Spleen (tissue), 7 donors: ENCODE results near the gene UST.

Experiments used
- POLR2A ChIP-seq, 3 donors: fragments of 450-650 bp; IDR thresholded peaks; one replicate each; pipeline ENCODE4 v1.5.1; 2017; ENCODE audit warnings: antibody characterized with exemption in 3 of 3, mild to moderate bottlenecking in 1 of 3
- POLR2AphosphoS5 ChIP-seq, 3 donors: sonication (generic); formaldehyde crosslinking; IDR thresholded peaks; one replicate each; pipeline ENCODE4 v1.5.1; 2017; ENCODE audit warnings: antibody characterized with exemption in 3 of 3
- TF ChIP-seq, protein P1 (sequence below), 11 experiments: fragments of 200-600 bp in 7 of 11; fragments of 450-650 bp in 4 of 11; sonication (generic) in 4 of 11; IDR thresholded peaks in 8 of 11; conservative IDR thresholded peaks in 3 of 11; 1 replicate in 7 of 11; 2 replicates in 4 of 11; pipeline versions ENCODE4 v1.4.0 to v1.8.0; 2016 to 2021; ENCODE audit warnings: antibody characterized with exemption in 11 of 11, inconsistent platforms in 4 of 11, mild to moderate bottlenecking in 1 of 11
- donor health status: DM: no; HTN: no; CAD: no; lungs with moderate emphysema.
- donor health status: DM: no; HTN: no; CAD: no.
- donor health status: DM: no; HTN: no; CAD: no.

DNA sequence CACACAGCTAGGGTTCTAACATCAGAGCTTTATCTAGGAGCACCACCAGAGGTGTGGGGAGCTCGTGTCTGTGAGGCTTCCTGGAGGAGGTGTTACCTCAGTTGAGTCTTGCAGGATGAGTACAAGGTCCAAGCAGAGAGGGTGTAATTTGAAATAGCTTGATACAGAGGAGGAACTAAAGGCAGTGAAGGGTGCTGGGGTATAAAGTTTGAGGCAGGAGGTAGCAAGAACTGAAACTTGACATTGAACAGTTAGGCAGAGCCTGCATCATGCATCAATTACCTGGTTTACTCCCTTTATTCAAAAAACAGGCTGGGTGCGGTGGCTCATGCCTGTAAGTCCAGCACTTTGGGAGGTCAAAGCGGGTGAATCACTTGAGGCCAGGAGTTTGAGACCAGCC is 241.2 kb downstream of the UST start:
- TF ChIP-seq, protein P1, sequence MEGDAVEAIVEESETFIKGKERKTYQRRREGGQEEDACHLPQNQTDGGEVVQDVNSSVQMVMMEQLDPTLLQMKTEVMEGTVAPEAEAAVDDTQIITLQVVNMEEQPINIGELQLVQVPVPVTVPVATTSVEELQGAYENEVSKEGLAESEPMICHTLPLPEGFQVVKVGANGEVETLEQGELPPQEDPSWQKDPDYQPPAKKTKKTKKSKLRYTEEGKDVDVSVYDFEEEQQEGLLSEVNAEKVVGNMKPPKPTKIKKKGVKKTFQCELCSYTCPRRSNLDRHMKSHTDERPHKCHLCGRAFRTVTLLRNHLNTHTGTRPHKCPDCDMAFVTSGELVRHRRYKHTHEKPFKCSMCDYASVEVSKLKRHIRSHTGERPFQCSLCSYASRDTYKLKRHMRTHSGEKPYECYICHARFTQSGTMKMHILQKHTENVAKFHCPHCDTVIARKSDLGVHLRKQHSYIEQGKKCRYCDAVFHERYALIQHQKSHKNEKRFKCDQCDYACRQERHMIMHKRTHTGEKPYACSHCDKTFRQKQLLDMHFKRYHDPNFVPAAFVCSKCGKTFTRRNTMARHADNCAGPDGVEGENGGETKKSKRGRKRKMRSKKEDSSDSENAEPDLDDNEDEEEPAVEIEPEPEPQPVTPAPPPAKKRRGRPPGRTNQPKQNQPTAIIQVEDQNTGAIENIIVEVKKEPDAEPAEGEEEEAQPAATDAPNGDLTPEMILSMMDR (IDR thresholded peaks at IDR 0.05 in 8 of 11, conservative IDR thresholded peaks at IDR 0.05 in 3 of 11) = no peak
- no peak for TF ChIP-seq POLR2AphosphoS5 (IDR thresholded peaks at IDR 0.05)
- TF ChIP-seq POLR2A (IDR thresholded peaks at IDR 0.05) = no peak
